Amniotic epithelial cell (primary cell): ENCODE measurements around the gene UGT2B11.
"Not testable (repeated sequence)": the region's sequence is repeated elsewhere in the genome, so short reads cannot be mapped to it uniquely, and the experiment has no call there.

Source experiments
- DNase-seq: peaks from one replicate; pipeline ENCODE4 v3.0.0-alpha.2; 2010; ENCODE audit warnings: low read depth

The UGT2B11 gene

DNA sequence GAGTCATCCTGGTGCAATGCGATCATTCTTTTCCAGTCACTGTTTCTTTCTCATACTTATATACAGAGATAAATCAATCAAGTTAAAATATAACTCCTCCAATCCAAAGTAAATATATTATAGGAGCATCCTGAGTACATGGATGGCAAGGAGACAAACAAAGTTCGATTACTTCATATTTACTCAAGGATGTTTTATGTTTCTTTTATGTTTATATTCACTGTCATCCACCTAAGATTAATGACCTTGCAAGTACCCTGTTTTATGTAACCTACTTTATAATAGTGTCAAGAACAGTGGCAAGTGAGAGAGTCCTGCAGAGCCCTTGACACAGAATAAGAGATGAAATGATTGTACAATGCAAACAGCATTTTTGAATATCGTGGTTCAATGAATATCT is at the start of gene UGT2B11:
Gene UGT2B11 (minus strand): TSS at position 33 of the 400 bp plus-strand sequence. CDS start 26 bp downstream, at position 7.
- no peak for DNase-seq

DNA sequence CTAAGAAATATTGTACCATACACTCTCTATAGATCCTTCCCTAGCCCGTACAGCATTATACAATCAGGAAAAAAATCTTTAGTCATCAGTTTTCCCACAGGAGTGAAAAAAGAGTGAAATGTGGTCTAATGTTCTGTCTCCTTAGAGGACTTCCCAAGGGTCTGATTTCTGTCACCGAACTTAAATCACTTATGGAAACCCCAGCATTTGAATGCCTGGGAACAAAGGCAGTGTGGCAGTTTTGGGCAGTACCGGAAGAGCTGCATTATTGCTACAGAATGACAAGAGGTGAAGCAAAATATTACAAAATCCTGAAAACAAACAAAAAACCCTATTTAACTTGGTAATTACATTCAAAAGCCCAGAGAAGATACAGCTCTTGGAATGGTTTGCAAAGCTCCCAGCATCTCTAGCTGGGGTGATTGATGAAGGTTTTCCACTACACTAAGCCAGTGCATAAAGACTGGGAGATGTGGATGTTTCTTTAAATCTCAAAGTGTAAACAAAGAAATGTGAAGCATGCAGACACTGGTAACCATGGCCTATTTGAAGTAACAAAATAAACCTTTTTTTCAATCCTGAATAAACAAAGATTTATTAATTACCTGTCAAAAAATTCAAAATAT is 38.7 kb upstream of the UGT2B11 start:
- not testable (repeated sequence) for DNase-seq

DNA sequence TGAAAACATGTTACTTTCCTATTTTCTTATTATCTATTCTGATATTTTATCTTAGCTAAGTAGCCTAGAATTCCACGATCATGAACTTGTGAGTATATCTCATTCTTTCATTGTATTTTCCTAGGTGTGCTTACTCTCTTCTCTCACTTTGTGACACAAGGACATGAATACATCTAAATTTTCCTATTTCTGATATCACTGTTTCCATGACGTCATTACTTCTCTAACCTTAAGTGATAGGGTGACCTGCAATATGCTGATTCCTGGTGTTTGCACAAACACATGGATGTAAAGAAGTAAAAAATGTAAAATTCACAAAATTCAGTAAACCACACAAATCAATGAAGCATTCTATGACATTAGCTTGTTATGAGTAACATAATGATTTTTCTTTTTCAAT is 36.3 kb upstream of the UGT2B11 start:
- DNase-seq = not testable (repeated sequence)

DNA sequence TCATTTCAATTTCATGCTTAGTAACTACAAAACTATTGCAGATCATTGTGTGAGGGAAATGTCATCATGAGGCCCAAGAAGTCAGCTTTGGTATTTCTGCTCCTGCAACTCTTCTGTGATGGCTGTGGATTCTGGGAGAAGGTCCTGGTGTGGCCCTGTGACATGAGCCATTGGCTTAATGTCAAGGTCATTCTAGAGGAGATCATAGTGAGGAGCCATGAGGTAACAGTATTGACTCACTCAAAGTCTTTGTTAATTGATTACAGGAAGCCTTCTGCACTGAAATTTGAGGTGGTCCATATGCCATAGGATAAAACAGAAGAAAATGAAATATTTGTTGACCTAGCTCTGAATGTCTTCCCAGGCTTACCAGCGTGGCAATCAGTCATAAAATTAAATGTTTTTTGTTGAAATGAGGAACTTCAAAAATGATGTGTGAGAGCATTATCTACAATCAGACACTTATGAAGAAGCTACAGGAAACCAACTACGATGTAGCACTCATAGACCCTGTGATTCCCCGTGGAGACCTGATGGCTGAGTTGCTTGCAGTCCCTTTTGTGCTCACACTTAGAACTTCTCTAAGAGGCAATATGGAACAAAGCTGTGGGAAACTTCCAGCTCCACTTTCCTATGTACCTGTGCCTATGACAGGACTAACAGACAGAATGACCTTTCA is 28.2 kb upstream of the UGT2B11 start:
- DNase-seq = not testable (repeated sequence)

DNA sequence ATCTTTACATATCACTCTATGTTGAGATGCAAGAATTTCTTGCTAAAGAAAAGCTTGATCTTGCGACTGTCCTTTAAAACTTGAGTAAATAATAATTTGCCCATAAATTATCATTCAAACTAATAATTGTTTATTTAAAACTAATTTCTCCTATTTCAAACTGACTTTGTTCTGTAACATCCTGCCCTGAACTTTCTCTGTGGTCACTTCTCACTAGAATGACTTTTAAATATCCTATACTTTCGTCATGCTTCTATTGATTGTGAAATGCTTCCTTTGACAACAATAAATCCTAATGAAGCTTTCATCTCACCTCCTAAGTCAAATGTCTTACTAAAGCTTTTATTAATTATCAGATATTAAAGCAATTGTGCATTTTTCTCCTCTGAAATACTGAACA is 27.2 kb upstream of the UGT2B11 start:
- DNase-seq = not testable (repeated sequence)

DNA sequence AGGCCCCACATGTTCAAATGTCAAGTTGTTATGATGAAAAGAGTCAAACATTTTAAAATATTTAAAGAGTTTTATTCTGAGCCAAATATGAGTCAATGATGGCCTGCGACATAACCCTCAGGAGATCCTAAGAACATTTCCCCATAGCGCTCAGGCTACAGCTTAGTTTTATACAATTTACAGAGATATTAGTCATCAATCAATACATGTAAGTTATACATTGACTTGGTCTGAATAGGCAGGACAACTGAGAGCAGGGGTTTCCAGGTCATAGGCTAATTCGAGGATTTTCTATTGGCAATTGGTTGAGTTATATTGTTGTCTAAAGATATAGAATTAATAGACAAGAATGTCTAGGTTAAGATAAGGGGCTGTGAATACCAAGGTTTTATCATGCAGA is 26.2 kb upstream of the UGT2B11 start:
- DNase-seq = not testable (repeated sequence)

DNA sequence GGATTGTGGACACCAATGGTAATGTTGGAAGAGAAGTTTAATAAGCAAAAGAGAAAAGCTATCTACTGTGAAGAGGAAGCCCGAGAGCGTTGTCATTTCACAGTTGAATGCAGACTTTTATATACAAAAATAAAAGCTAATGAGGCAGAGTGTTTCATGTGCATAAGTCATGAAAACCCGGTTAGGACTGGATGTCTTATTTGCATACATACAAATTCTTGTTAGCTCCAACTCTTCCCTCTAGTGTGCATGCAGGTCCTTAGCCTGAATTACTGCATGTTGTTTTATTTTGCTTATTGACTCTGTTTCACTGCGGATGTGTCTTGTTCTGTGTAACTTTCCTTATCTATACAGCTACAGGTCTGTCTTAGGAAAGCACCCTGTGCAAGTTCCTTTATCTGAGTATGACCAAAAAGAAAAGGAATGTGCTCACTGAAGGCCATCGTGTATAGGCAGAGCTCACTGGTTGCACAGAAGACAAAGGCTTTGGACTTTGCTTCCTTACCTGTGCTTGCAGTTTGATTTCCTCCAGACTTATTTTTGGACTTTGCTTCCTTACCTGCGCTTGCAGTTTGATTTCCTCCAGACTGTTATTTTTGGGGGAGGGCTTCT is 25.1 kb upstream of the UGT2B11 start:
- peak; percentile 16 for DNase-seq

DNA sequence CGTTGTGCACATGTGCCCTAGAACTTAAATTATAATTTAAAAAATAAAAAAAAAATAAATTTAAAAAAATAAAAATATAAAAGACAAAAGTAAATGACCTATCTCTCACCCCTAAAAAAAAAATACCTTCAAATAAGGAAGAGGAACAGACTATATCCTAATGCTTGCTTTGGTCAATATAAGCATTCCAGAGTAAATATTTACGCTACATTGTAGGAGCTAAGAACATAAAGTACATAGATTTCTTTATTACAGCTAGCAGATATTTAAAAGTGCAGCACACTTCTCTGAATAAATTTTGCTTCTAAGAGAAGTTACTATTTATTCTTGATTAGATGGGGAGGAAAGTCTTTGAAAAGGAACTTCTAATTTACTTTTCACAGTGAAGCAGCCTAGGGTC is 24.5 kb upstream of the UGT2B11 start:
- DNase-seq = no peak

DNA sequence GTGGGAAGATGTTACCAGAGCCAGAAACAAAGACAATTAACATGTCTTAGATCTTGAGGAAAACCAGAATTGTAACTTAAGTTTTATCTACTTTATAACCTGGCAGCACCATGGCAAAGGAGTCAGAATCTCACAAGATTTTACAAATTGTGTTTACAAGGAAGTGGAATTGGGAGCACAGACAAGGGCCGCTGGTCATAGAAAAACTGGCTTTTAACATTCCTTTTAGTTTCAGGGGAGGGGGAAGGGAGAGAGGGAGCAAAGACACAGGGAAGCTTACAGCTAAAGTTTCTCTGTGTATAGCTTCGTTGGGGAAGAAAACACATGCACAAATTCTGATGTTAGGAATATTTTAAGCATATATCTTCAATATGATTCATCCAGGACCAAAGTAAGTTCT is 10.3 kb upstream of the UGT2B11 start:
- DNase-seq = no peak

DNA sequence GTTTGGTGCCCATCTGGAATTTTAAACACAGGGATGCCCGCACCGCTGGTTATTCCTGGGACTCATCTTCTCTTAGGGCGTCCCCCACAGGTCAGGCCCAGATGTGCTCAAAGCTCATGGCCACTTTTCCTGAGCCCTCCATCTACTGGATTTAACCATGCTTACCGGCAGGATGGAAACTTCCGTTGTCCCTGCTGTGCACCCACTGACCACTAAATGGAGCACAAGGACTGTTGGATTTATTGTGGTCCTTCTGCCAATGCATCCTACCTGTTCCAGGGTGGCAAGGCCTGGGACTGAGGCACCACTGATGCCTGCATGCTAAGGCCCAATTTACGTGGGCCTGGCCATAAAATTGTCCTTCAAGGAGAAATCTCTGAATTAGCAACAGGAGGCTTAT is 8.7 kb upstream of the UGT2B11 start:
- not testable (repeated sequence) for DNase-seq

DNA sequence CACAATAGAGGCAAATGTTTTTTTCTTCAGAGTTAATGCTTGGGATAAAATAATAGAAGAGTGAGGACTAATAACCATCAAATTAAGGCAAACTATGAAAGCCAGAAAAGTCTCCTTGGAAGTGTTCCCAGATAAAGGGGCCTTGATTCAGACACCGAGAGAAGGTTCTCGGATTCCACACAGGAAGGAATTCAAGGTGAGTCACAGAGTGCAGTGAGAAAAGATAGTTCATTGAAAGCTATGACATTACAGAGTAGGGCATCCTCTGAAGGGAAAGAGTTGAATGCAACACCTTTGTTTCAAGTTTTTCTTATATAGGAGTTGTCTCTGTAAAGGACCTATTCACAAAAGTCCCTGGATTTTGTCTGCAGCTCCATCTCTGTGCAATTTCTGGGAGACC is 3.9 kb upstream of the UGT2B11 start:
- not testable (repeated sequence) for DNase-seq

DNA sequence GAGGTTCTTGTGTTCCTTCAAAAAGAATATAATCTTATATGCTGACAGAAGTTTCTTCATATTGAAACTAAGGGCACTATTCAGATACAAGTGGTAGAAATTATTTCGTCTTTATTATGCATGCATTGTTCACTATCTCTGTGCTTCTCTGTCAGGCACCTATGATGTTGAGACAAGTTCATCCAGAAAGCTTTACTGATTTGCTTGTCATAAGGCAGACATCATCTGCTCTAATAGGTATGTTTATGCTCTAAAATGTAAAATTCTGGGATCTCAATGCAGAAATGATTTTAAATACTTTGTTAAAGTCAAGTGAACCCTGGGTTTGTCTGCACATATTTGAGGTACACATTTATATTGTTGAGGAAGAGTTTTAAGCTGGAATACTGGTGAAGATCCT is 3.6 kb downstream of the UGT2B11 start:
- DNase-seq = no peak

DNA sequence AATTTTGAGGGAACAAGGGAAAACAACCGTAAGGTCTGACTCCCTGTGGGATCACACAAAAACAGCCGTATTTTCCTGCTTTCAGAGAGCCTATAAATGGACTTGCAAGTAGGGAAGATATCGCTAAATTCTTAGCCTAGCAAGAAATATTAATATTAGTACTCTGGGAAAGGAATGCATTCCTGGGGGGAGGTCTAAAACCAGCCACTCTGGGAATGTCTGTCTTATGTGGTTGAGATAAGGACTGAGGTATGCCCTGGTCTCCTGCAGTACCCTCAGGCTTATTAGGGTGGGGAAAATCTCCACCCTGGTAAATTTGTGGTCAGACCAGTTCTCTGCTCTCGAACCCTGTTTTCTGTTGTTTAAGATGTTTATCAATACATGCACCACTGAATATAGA is 16.0 kb downstream of the UGT2B11 start:
- DNase-seq = peak; percentile 13

DNA sequence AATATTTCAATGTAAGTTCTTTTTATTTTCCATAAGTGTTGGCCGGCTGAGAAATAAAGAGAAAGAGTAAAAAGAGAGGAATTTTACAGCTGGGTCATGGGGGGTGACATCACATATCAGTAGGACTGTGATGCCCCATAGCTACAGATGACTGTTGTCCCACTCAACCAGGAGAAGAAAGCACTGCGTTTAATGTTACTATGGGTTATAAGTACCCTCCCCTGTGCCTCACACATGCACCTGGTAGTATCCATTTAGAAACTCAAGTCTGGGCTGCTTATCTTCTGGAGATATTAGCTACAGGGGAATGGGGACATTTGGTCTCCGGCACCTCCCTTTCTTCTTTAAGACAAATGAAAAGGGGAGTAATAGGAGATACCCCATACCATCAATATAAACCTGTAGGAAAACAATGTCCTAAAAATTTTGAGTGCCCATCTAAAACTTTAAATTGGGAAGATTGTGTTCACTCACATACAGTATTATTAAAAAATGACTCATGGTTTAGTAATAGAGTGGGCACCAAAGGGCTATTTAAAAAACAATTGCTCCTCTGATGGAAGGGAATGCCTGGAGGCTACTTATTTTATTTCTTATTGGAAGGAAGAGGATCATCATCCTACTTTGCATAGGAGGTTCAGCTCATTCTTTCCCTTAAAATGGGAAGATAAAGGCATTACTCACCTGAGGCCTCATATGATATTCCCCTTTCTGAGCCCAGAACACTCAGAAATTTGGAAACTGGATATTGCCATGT is 18.2 kb downstream of the UGT2B11 start:
- no peak for DNase-seq

DNA sequence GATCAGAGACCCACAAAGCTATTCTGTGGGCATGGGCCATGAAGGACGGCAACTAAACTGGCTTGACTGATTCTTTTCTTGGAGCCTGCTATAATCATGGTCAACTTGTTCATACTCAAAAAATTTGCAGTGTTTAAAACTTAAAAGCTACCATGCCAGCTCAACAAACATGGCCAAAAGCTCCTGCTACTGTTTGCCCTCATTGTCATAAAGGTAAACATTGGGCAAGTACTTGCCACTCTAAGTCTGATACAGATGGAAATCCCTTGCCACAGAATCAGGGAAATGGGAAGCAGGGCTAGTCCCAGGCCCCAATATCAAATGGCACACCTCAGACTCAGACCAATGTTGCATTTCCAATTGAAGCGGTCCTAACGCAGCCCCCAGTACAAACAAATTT is 20.4 kb downstream of the UGT2B11 start:
- DNase-seq = no peak

DNA sequence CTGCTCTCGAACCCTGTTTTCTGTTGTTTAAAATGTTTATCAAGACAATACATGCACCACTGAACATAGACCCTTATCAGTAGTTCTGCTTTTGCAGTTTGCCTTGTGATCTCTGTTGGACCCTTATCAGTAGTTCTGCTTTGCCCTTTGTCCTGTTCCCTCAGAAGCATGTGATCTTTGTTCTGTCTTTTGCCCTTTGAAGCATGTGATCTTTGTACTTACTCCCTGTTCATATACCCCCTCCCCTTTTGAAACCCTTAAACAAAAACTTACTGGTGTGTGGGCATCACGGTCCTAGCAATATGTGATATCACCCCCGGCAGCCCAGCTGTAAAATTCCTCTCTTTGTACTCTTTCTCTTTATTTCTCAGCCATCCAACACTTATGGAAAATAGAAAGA is 22.6 kb downstream of the UGT2B11 start:
- not testable (repeated sequence) for DNase-seq

DNA sequence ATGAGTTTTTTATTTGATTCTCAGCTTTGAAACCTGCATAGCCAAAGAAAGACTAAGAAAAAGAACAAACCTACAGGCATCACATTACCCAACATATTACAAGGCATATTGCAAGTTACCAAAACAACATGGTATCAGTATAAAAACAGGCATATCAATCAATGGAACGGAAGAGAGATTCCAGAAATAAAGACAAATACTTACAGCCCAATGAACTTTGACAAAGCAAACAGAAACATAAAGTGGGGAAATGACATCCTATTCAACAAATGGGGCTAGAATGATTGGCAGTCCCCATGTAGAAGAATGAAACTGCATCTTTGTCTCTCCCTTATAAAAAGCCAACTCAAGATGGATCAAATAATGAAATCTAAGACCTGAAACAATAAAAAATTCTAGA is 23.9 kb downstream of the UGT2B11 start:
- not testable (repeated sequence) for DNase-seq

DNA sequence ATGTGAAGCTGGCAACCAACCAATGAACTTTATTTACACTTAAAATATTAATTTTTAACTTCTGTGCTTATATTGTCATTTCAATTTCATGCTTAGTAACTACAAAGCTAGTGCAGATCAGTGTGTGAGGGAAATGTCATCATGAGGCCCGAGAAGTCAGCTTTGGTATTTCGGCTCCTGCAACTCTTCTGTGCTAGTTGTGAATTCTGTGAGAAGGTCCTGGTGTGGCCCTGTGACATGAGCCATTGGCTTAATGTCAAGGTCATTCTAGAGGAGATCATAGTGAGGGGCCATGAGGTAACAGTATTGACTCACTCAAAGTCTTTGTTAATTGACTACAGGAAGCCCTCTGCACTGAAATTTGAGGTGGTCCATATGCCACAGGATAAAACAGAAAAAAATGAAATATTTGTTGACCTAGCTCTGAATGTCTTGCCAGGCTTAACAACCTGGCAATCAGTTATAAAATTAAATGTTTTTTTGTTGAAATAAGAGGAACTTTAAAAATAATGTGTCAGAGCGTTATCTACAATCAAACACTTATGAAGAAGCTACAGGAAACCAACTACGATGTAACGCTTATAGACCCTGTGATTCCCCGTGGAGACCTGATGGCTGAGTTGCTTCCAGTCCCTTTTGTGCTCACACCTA is 32.9 kb downstream of the UGT2B11 start:
- DNase-seq = not testable (repeated sequence)

DNA sequence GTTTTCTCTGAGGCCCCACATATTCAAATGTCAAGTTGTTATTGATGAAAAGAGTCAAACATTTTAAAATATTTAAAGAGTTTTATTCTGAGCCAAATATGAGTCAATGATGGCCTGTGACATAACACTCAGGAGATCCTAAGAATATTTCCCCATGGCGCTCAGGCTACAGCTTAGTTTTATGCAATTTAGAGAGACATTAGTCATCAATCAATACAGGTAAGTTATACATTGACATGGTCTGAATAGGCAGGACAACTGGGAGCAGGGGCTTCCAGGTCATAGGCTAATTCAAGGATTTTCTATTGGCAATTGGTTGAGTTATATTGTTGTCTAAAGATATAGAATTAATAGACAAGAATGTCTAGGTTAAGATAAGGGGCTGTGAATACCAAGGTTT is 34.7 kb downstream of the UGT2B11 start:
- not testable (repeated sequence) for DNase-seq

DNA sequence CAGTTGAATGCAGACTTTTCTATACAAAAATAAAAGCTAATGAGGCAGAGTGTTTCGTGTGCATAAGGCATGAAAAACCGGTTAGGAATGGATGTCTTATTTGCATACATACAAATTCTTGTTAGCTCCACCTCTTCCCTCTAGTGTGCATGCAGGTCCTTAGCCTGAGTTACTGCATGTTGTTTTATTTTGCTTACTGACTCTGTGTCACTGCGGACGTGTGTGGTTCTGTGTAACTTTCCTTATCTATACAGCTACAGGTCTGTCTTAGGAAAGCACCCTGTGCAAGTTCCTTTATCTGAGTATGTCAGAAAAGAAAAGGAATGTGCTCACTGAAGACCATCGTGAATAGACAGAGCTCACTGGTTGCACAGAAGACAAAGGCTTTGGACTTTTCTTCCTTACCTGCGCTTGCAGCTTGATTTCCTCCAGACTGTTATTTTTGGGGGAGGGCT is 35.8 kb downstream of the UGT2B11 start:
- DNase-seq = peak; percentile 5

DNA sequence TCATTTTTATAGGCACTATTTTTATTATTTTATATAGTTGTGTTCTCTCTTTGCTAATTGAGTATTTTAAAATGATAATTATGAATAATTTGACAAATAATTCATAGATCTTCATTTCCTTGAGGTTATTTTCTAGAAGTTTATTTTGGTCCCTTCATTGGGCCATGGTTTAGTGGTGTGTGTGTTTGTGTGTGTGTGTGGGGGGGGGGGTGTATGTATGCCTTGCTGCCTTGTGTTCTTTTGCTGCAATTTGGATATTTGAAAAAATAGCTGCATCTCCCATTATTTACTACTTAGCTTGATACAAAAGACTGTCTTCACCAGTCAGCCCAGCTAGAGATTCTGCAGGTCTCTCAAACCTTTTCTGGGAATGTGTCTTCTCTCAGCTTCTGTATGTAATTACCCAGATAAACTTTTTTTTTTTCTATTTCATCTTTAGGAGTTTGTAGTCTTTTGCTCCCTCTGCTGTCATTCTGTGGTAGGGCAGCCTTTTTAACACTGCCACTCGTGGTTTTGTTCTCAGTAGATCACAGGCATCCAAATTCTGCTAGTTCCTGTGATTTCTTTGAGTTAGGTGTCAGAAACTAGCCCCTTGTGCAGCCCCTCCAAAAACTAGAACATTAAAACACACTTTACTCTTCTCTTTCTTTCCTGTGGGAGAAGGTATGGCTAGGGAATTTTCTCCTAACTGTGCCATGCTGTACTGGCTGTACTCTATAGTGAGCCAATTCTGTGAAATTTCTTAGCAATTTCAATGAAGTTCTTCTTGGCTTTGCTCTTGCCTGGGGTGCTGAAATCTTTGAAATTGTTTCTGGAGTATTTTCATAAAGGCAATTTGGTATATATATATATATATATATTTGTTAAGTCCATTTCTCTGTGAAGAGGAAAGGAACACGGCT is 44.1 kb downstream of the UGT2B11 start:
- peak; percentile 62 for DNase-seq
